Ovary (tissue), 3 donors: ENCODE measurements around the gene GSK3B.

Source experiments
- CTCF ChIP-seq, 3 donors: fragments of 450-650 bp in 2 of 3; fragments of 200-600 bp in 1 of 3; IDR thresholded peaks; one replicate each; pipeline versions ENCODE4 v1.5.1 to v1.8.0; 2016 to 2022; ENCODE audit warnings: antibody characterized with exemption in 3 of 3, mild to moderate bottlenecking in 1 of 3
- EP300 ChIP-seq: sonication (generic); formaldehyde crosslinking; IDR thresholded peaks from one replicate; pipeline ENCODE4 v1.6.1; 2017; ENCODE audit warnings: antibody characterized with exemption
- donor health status: DM: no; HTN: no; CAD: no.

GRCh38 chr3:119818937-119819336 lies 275.3 kb downstream of the GSK3B start:
- TF ChIP-seq CTCF (IDR thresholded peaks at IDR 0.05), result no peak
- TF ChIP-seq EP300, result no peak
